Spinal cord (tissue), 10 donors: ENCODE results near the gene PLAC1. TPM values are rescaled to one million over a fixed set of nuclear protein-coding genes. Genes with fewer than 3 reads are reported as not detected.

Source experiments
- DNase-seq, 6 donors: peaks; one replicate each; pipeline versions ENCODE4 v3.0.0 to v3.0.0-alpha.2; 2013 to 2015; ENCODE audit warnings: low spot score in 6 of 6, low read depth in 4 of 6
- H3K27ac ChIP-seq: one replicate; pipeline ENCODE4 v1.5.1; 2013; ENCODE audit warnings: low read depth, low read length, control low read depth
- H3K27me3 ChIP-seq: one replicate; pipeline ENCODE4 v1.6.1; 2013; ENCODE audit warnings: low read length; ENCODE audit not compliant: control insufficient read depth, insufficient read depth
- H3K36me3 ChIP-seq: one replicate; pipeline ENCODE4 v1.6.1; 2013; ENCODE audit warnings: low read length; ENCODE audit not compliant: control insufficient read depth, insufficient read depth
- H3K4me1 ChIP-seq: one replicate; pipeline ENCODE4 v1.6.1; 2013; ENCODE audit warnings: low read length; ENCODE audit not compliant: control insufficient read depth, insufficient read depth
- H3K4me3 ChIP-seq: one replicate; pipeline ENCODE4 v1.5.1; 2013; ENCODE audit warnings: low read depth, low read length, control low read depth
- H3K9me3 ChIP-seq: one replicate; pipeline ENCODE4 v1.6.1; 2013; ENCODE audit warnings: low read length; ENCODE audit not compliant: control insufficient read depth, insufficient read depth
- WGBS: methylation state at CpG from one replicate; pipeline ENCODE4 v1.1.5; 2013; ENCODE audit warnings: missing lambda C conversion rate; ENCODE audit not compliant: insufficient coverage; 5-methylcytosine and 5-hydroxymethylcytosine counted together
- long read RNA-seq, 4 donors: transcript quantifications; one replicate each; lab custom pipeline, GENCODE V29; 2026
- polyA plus RNA-seq, 2 donors: library from polyadenylated mRNA; unstranded; fragments of 120-200 nt; gene quantifications; one replicate each; pipeline ENCODE4 v1.2.1, GENCODE V29; 2013; ENCODE audit not compliant: insufficient read length in 2 of 2
- total RNA-seq, 2 donors: library from RNA; depleted of rRNA in 1 of 2; stranded (reverse); fragments of 120-200 nt in 1 of 2; fragments of >200 nt in 1 of 2; gene quantifications; one replicate each; pipeline versions ENCODE4 v1.2.3 to v1.2.4, GENCODE V29; 2013 to 2014
- donor health status: healthy.

The PLAC1 gene
- total RNA-seq (1 to 10 TPM in 1 of 2 donors, under 1 TPM in 1; 0.59 to 1.4 TPM), polyA plus RNA-seq (under 1 TPM in 1 of 2 donors, not detected in 1; 0.74 TPM)
- long read RNA-seq, donor 1: 0 reads
- long read RNA-seq, donor 2: 0 reads
- long read RNA-seq, donor 3: 0 reads
- long read RNA-seq, donor 4: 0 reads

GRCh38 chrX:134658002-134658759, at the start of gene PLAC1:
TSS of gene PLAC1 (minus strand) at chrX:134658471. CDS start at chrX:134566682, 91,789 bp downstream.
- Histone ChIP-seq H3K4me3 (no peak within 1 kb of the TSS), H3K4me1 (no peaks in the 10 kb centered on the region), H3K27ac (no peak within 1 kb of the TSS), H3K27me3 (no peaks in the 10 kb centered on the region), H3K9me3 (no peaks in the 10 kb centered on the region), H3K36me3 (no peaks in the 10 kb centered on the region)
- 41% methylated on average over 3 of the region's 5 CpGs for WGBS
- peak in 1 of 6 donors; percentile 12 for DNase-seq

- H3K27me3 ChIP-seq: no peaks in the 10 kb centered on the region
- no peaks in the 10 kb centered on the region for H3K4me1 ChIP-seq
- H3K4me3 ChIP-seq: no peak overlapping the region
- no peak for DNase-seq
- H3K36me3 ChIP-seq: no peaks in the 10 kb centered on the region
- 41% methylated on average over 3 of the region's 5 CpGs for WGBS
- H3K9me3 ChIP-seq: peaks cover 2% of the 10 kb centered on the region
- no peak overlapping the region for H3K27ac ChIP-seq
Measured at GRCh38 chrX:134706138-134706537, 47.9 kb upstream of the PLAC1 start.

DNA sequence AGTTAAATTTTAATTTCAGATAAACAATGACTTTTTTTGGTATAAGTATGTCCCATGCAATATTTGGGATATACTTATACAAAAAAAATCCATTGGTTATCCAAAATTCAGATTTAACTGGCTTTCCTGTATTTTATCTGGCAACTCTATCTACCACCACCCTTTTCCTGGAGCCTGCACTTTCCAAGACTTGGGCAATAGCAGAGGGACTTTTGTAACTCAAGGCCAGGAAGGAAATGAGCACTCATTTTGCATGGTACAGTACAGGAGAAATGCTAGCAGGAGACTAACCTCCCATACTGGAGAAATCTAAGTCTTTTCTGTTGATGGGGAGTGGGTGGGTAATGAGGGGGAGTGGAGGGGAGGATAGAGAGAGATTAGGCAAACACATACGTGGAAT, 37.7 kb upstream of the PLAC1 start:
- H3K36me3 ChIP-seq: no peaks in the 10 kb centered on the region
- no peaks in the 10 kb centered on the region for H3K9me3 ChIP-seq
- no CpG with 5 or more reads among the region's 1 CpG for WGBS
- no peaks in the 10 kb centered on the region for H3K4me1 ChIP-seq
- H3K27me3 ChIP-seq: peaks cover 2% of the 10 kb centered on the region
- no peak for DNase-seq
- no peak overlapping the region for H3K4me3 ChIP-seq
- no peak overlapping the region for H3K27ac ChIP-seq

DNA sequence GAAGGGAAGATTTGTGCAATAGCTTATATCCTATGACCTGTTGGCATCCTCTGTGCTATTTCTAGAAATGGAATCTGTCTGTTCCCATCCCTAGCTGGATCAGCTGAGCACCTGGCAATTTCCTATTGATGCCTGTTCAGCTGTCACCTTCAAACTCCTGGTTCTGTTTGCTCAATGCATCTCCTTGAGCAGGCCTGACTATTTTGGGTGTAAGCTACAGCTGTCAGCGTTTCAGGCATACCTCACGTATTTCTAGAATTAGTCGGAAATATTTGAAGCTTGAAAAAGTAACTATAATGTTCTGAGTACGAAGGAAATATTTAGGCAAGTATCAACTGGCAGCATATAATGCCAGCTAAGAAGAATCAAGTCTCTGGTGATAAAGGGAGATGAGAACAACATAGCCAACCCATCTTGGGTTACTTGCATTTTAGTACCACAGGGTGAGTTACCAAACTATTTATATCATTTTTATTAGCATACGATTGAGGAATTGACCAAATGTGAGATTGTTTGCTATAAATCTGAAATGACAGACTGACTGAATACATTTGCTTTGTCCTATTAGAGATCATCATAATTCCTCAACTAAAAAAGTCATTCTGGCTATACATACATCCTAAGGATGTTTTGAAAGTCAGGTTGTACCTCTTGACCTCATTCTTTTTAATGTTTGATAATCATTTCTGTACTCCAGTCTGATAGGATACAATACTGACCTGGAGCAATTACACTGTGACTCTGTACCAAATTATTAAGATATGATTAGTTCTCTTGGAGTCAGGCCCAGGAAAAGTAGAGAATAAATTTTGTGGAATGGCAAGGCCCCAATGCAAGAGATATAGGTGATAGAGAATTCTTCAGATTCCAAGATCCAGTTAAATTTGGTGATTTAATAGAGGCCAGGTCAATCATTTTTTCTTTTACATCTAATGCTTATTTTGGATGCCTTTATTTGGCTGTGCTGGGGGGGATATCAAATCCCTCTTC, 36.4 kb upstream of the PLAC1 start:
- H3K4me3 ChIP-seq: no peak overlapping the region
- H3K27ac ChIP-seq: no peak overlapping the region
- peaks cover 2% of the 10 kb centered on the region for H3K27me3 ChIP-seq
- WGBS: 95% methylated on average over 3 of the region's 5 CpGs
- H3K4me1 ChIP-seq: no peaks in the 10 kb centered on the region
- H3K9me3 ChIP-seq: no peaks in the 10 kb centered on the region
- no peaks in the 10 kb centered on the region for H3K36me3 ChIP-seq
- DNase-seq: no peak

DNA sequence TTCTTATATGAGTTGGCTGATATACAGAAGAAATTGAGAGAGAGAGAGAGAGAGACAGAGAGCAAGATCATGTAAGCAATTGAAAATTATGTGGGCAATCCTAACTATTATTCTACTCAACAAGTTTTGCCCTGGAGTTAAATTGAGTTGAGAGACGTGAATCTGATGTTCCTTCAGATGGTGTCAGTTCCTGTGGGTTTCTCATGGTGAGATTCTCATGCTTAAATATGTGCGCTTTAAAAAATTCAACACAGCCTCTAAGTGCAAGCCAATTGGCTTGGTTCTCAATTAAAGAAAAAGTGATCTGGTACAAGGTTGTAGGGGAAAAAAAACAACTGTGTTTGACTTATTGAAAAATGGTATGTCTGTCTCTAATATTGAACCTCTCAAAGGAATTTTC, 35.4 kb upstream of the PLAC1 start:
- H3K4me1 ChIP-seq: no peaks in the 10 kb centered on the region
- H3K4me3 ChIP-seq: no peak overlapping the region
- no peak overlapping the region for H3K27ac ChIP-seq
- WGBS: no CpG with 5 or more reads among the region's 2 CpGs
- peaks cover 2% of the 10 kb centered on the region for H3K27me3 ChIP-seq
- DNase-seq: no peak
- no peaks in the 10 kb centered on the region for H3K9me3 ChIP-seq
- no peaks in the 10 kb centered on the region for H3K36me3 ChIP-seq

DNA sequence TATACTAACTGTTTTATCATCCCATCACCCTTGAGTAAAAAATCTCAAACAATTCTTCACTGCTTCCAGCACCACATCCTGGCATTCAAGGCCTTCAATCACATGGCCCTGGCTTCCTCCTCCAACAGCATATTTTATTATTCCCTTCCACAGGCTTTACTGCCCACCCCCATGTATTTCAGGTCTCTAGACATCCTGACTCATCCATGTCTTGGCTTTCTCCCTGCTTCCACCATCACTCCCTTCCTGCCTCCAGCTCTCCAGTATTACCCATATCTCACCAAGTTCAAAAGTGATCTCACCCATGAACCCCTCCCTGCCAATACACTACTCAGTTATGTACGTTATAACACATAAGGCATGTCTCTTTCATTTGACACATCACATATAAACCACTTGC, 34.7 kb upstream of the PLAC1 start:
- DNase-seq: no peak
- H3K36me3 ChIP-seq: no peaks in the 10 kb centered on the region
- no peak overlapping the region for H3K27ac ChIP-seq
- WGBS: no CpG with 5 or more reads among the region's 1 CpG
- no peak overlapping the region for H3K4me3 ChIP-seq
- H3K4me1 ChIP-seq: no peaks in the 10 kb centered on the region
- H3K27me3 ChIP-seq: peaks cover 2% of the 10 kb centered on the region
- no peaks in the 10 kb centered on the region for H3K9me3 ChIP-seq

DNA sequence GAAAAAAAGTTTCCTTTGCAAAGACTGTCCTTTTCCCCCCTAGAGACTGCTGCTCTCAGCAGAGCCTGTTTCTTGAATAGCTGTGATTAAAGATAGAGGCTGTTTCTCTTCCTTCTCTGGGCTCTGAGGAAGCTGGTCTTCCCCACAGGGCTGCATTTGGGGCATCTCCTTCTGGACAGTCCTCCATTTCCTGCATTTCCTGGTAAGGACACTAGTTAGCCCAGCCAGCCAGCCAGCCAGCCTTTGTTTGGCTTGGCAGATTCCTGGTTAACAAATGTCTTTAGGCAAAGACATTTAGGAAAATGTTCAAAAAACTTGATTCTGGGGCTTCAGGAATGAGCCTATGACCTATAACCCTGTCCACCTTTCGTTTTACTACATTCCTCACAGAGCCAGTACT, 34.0 kb upstream of the PLAC1 start:
- H3K36me3 ChIP-seq: no peaks in the 10 kb centered on the region
- H3K27me3 ChIP-seq: peaks cover 2% of the 10 kb centered on the region
- H3K4me1 ChIP-seq: no peaks in the 10 kb centered on the region
- H3K27ac ChIP-seq: no peak overlapping the region
- H3K4me3 ChIP-seq: no peak overlapping the region
- 14% methylated on average over 1 of the region's 1 CpG for WGBS
- H3K9me3 ChIP-seq: no peaks in the 10 kb centered on the region
- DNase-seq: no peak

GRCh38 chrX:134691453-134691852, 33.2 kb upstream of the PLAC1 start:
- WGBS: 88% methylated on average over 5 of the region's 7 CpGs
- H3K4me3 ChIP-seq: no peak overlapping the region

GRCh38 chrX:134688839-134689238, 30.6 kb upstream of the PLAC1 start:
- Histone ChIP-seq H3K36me3 (no peaks in the 10 kb centered on the region), H3K9me3 (no peaks in the 10 kb centered on the region), H3K4me3 (no peak overlapping the region), H3K27me3 (peaks cover 2% of the 10 kb centered on the region), H3K4me1 (no peaks in the 10 kb centered on the region), H3K27ac (no peak overlapping the region)
- DNase-seq: no peak
- WGBS: 83% methylated on average over 1 of the region's 1 CpG

More at GRCh38 chrX:134691453-134691852, 33.2 kb upstream of the PLAC1 start:
- no peaks in the 10 kb centered on the region for H3K9me3 ChIP-seq
- H3K4me1 ChIP-seq: no peaks in the 10 kb centered on the region
- no peak for DNase-seq
- H3K27me3 ChIP-seq: peaks cover 2% of the 10 kb centered on the region
- no peak overlapping the region for H3K27ac ChIP-seq
- no peaks in the 10 kb centered on the region for H3K36me3 ChIP-seq
